ENCODE data around the gene ABCA3.

- TF ChIP-seq POLR2AphosphoS5 (IDR thresholded peaks at IDR 0.05; ENCODE audit: low read depth, low read length) (no peak), POLR2A (IDR thresholded peaks at IDR 0.05; ENCODE audit: low read depth, low read length) (no peak), SPI1 (IDR thresholded peaks at IDR 0.05; ENCODE audit: low read depth, low read length) (no peak)
Observed at GRCh38 chr16:2372684-2373083, 32.2 kb upstream of the ABCA3 start.

Data from GM12891 (cell line).